SK-N-SH (cell line): ENCODE data around the gene REX1BD. TPM values are rescaled to one million over a fixed set of nuclear protein-coding genes. Genes with fewer than 3 reads are reported as not detected.

Experiments used
- CTCF ChIA-PET: fragments of 300-600, 350-600 bp; formaldehyde crosslinking; extraction: SDS; loops from one replicate; lab custom pipeline; 2021; lab: Yijun Ruan, JAX
- POLR2A ChIA-PET: fragments of 350-600 bp; sonication (Branson Sonifier 250); formaldehyde crosslinking; extraction: SDS; loops from one replicate; lab custom pipeline; 2020; ENCODE audit warnings: antibody characterized with exemption, inconsistent platforms; lab: Yijun Ruan, JAX
- DNase-seq: peaks from one replicate; pipeline ENCODE4 v3.0.0; 2012
- H2AFZ ChIP-seq: fragments of 200-600 bp; sonication (generic); 2 replicates; pipeline ENCODE4 v1.8.1; 2016; ENCODE audit warnings: antibody characterized with exemption, mild to moderate bottlenecking, low read depth
- H3F3A ChIP-seq: fragments of 200-600 bp; sonication (generic); replicated peaks from 2 replicates; pipeline ENCODE3; 2016; ENCODE audit warnings: antibody characterized with exemption, mild to moderate bottlenecking; ENCODE audit not compliant: insufficient read depth
- H3K27ac ChIP-seq, 2 experiments: fragments of 200-500 bp in 1 of 2; fragments of 200-600 bp in 1 of 2; sonication (Bioruptor generic) in 1 of 2; sonication (generic), shearing (Covaris generic) in 1 of 2; 2 replicates each; pipeline versions ENCODE4 v1.5.1 to v1.6.1; 2014 to 2016; ENCODE audit warnings: low read depth in 2 of 2, inconsistent platforms in 1 of 2, low read length in 1 of 2, mild to moderate bottlenecking in 1 of 2, mixed read lengths in 1 of 2
- H3K27me3 ChIP-seq: fragments of 200-600 bp; sonication (generic), shearing (Covaris generic); 2 replicates; pipeline ENCODE4 v1.6.1; 2016; ENCODE audit warnings: mixed run types; ENCODE audit not compliant: insufficient read depth
- H3K36me3 ChIP-seq, 2 experiments: fragments of 200-500 bp in 1 of 2; fragments of 200-600 bp in 1 of 2; sonication (Bioruptor generic) in 1 of 2; sonication (generic) in 1 of 2; replicated peaks in 1 of 2; 2 replicates each; pipeline versions ENCODE3 to v1.5.1; 2014 to 2016; ENCODE audit warnings: low read length in 1 of 2, mild to moderate bottlenecking in 1 of 2; ENCODE audit not compliant: insufficient read depth in 2 of 2, control insufficient read depth in 1 of 2
- H3K4me1 ChIP-seq, 2 experiments: fragments of 200-500 bp in 1 of 2; fragments of 200-600 bp in 1 of 2; sonication (Bioruptor generic) in 1 of 2; sonication (generic), shearing (Covaris generic) in 1 of 2; 2 replicates each; pipeline versions ENCODE4 v1.5.1 to v1.6.1; 2014 to 2016; ENCODE audit warnings: low read depth in 1 of 2, low read length in 1 of 2, mixed run types in 1 of 2; ENCODE audit not compliant: insufficient read depth in 2 of 2, control insufficient read depth in 1 of 2
- H3K4me2 ChIP-seq: fragments of 200-600 bp; sonication (generic), shearing (Covaris generic); 2 replicates; pipeline ENCODE4 v1.6.1; 2017; ENCODE audit warnings: mixed run types
- H3K4me3 ChIP-seq, 2 experiments: fragments of 200-500 bp in 1 of 2; fragments of 200-600 bp in 1 of 2; sonication (Bioruptor generic) in 1 of 2; sonication (generic), shearing (Covaris generic) in 1 of 2; 2 replicates each; pipeline versions ENCODE4 v1.5.1 to v1.8.1; 2014 to 2016; ENCODE audit warnings: low read depth in 2 of 2, inconsistent platforms in 1 of 2, low read length in 1 of 2, mild to moderate bottlenecking in 1 of 2, mixed read lengths in 1 of 2, moderate library complexity in 1 of 2
- H3K79me2 ChIP-seq: fragments of 200-600 bp; sonication (generic); 2 replicates; pipeline ENCODE4 v1.8.1; 2017; ENCODE audit warnings: mild to moderate bottlenecking; ENCODE audit not compliant: insufficient read depth
- H3K9ac ChIP-seq: fragments of 200-600 bp; sonication (generic); 2 replicates; pipeline ENCODE4 v1.6.1; 2017; ENCODE audit warnings: mixed run types
- H3K9me2 ChIP-seq: fragments of 200-600 bp; sonication (generic); 2 replicates; pipeline ENCODE4 v1.6.1; 2017; ENCODE audit warnings: mixed run types
- H3K9me3 ChIP-seq: fragments of 200-600 bp; sonication (generic); 2 replicates; pipeline ENCODE4 v1.6.1; 2017; ENCODE audit warnings: mixed run types, mild to moderate bottlenecking, moderate library complexity
- H4K20me1 ChIP-seq: fragments of 200-600 bp; sonication (generic); 2 replicates; pipeline ENCODE4 v1.6.1; 2017; ENCODE audit warnings: mild to moderate bottlenecking, mixed run types; ENCODE audit not compliant: insufficient read depth
- CHD2 ChIP-seq: fragments of 150-350 bp; IDR thresholded peaks from 2 replicates; pipeline ENCODE4 v1.6.1; 2018; ENCODE audit warnings: low read length; ENCODE audit not compliant: partially characterized antibody
- EP300 ChIP-seq, 2 experiments: IDR thresholded peaks; 2 replicates each; pipeline versions ENCODE4 v1.4.0 to v1.6.1; 2012; ENCODE audit warnings: borderline replicate concordance in 1 of 2, low read depth in 1 of 2, low read length in 1 of 2
- EZH2phosphoT487 ChIP-seq: fragments of 200-600 bp; sonication (generic); IDR thresholded peaks from 2 replicates; pipeline ENCODE4 v1.6.1; 2017; ENCODE audit warnings: low read depth, mixed run types, mild to moderate bottlenecking, antibody characterized with exemption, moderate library complexity, borderline replicate concordance
- FOSL2 ChIP-seq: IDR thresholded peaks from 2 replicates; pipeline ENCODE4 v1.4.0; 2012; ENCODE audit warnings: low read depth, mild to moderate bottlenecking, moderate library complexity, borderline replicate concordance
- GATA2 ChIP-seq: sonication (generic); formaldehyde crosslinking; IDR thresholded peaks from 2 replicates; pipeline ENCODE4 v1.5.0; 2020; ENCODE audit warnings: mild to moderate bottlenecking, missing genetic modification reagents
- MEF2A ChIP-seq: IDR thresholded peaks from 2 replicates; pipeline ENCODE4 v1.4.0; 2012; ENCODE audit warnings: low read depth, borderline replicate concordance
- MXI1 ChIP-seq: IDR thresholded peaks from 2 replicates; pipeline ENCODE4 v1.6.1; 2012; ENCODE audit warnings: mild to moderate bottlenecking, low read depth, low read length, improper control_type of control experiment
- NFIC ChIP-seq: IDR thresholded peaks from 2 replicates; pipeline ENCODE4 v1.4.0; 2012; ENCODE audit warnings: borderline replicate concordance
- RXRA ChIP-seq: IDR thresholded peaks from 2 replicates; pipeline ENCODE4 v1.4.0; 2012; ENCODE audit warnings: low read depth, mild to moderate bottlenecking, borderline replicate concordance
- SIN3A ChIP-seq: IDR thresholded peaks from 2 replicates; pipeline ENCODE4 v1.6.1; 2012; ENCODE audit warnings: low read depth, mild to moderate bottlenecking, low read length, moderate library complexity, borderline replicate concordance
- SMC3 ChIP-seq: IDR thresholded peaks from 2 replicates; pipeline ENCODE4 v1.6.1; 2012; ENCODE audit warnings: low read depth, low read length, improper control_type of control experiment
- WGBS: methylation state at CpG from one replicate; pipeline ENCODE4 v1.1.6; 2017; ENCODE audit warnings: low lambda C conversion rate; 5-methylcytosine and 5-hydroxymethylcytosine counted together
- polyA plus RNA-seq, 3 experiments: library from polyadenylated mRNA; depleted of rRNA; stranded (reverse); fragments of >200 nt; gene quantifications; 2 replicates each; pipeline ENCODE4 v1.2.3, GENCODE V29; 2012
- TF ChIP-seq, protein P1 (sequence below): fragments of 150-350 bp; IDR thresholded peaks from 2 replicates; pipeline ENCODE4 v1.6.1; 2016; ENCODE audit warnings: mild to moderate bottlenecking, low read depth, low read length
- TF ChIP-seq, protein P2 (sequence below): IDR thresholded peaks from 2 replicates; pipeline ENCODE4; 2012
- TF ChIP-seq, protein P3 (sequence below): IDR thresholded peaks from 2 replicates; pipeline ENCODE4 v1.4.0; 2012; ENCODE audit warnings: low read depth

REX1BD gene
- polyA plus RNA-seq, 1 of the 3 experiments (the other 2 are of a cell fraction), result 159 TPM

- Histone ChIP-seq H3K9me2 (no peaks in the 10 kb centered on the region), H3K4me1 (peaks cover 15 to 19% of the 10 kb centered on the region in 2 experiments; a peak in 2 of 4 replicates), H3K36me3 (no peaks in the 10 kb centered on the region), H3K27me3 (peaks cover 54% of the 10 kb centered on the region), H3K79me2 (no peaks in the 10 kb centered on the region), H2AFZ (no peak overlapping the region), H3K4me3 (peak overlapping the region; percentile 73 to 78), H3K9ac (no peak overlapping the region), H4K20me1 (no peaks in the 10 kb centered on the region), H3K9me3 (no peaks in the 10 kb centered on the region), H3F3A (peaks cover 18% of the 10 kb centered on the region), H3K4me2 (peak overlapping the region; percentile 99), H3K27ac (no peak overlapping the region)
- WGBS, result 7% methylated on average over 27 of the region's 62 CpGs
- POLR2A ChIA-PET, result interaction anchor here (0.6 kb wide), 1 partner anchor 154 kb away, joined by 3 read pairs; no protein-coding TSS in a partner anchor
- CTCF ChIA-PET, result interaction anchor here (0.8 to 2.2 kb wide), 7 partner anchors 9 to 254 kb away, joined by 3 to 13 read pairs (median 4); partner anchors contain the start of gene REX1BD
- TF ChIP-seq NFIC (no peak), EZH2phosphoT487 (no peak; the same call in 1 of the 2 replicates), MEF2A (no peak), RXRA (no peak), EP300 (IDR thresholded peaks at IDR 0.05; ENCODE audit: borderline replicate concordance in 1 of 2, low read depth in 1 of 2, low read length in 1 of 2) (no peak), SIN3A (no peak), GATA2 (no peak), CHD2 (no peak), FOSL2 (no peak), SMC3 (no peak), MXI1 (no peak)
- TF ChIP-seq, protein P1, sequence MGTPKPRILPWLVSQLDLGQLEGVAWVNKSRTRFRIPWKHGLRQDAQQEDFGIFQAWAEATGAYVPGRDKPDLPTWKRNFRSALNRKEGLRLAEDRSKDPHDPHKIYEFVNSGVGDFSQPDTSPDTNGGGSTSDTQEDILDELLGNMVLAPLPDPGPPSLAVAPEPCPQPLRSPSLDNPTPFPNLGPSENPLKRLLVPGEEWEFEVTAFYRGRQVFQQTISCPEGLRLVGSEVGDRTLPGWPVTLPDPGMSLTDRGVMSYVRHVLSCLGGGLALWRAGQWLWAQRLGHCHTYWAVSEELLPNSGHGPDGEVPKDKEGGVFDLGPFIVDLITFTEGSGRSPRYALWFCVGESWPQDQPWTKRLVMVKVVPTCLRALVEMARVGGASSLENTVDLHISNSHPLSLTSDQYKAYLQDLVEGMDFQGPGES, result no peak
- TF ChIP-seq, protein P2, sequence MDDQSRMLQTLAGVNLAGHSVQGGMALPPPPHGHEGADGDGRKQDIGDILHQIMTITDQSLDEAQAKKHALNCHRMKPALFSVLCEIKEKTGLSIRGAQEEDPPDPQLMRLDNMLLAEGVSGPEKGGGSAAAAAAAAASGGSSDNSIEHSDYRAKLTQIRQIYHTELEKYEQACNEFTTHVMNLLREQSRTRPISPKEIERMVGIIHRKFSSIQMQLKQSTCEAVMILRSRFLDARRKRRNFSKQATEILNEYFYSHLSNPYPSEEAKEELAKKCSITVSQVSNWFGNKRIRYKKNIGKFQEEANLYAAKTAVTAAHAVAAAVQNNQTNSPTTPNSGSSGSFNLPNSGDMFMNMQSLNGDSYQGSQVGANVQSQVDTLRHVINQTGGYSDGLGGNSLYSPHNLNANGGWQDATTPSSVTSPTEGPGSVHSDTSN, result no peak
- TF ChIP-seq, protein P3, sequence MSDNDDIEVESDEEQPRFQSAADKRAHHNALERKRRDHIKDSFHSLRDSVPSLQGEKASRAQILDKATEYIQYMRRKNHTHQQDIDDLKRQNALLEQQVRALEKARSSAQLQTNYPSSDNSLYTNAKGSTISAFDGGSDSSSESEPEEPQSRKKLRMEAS, result no peak
- peak; percentile 86 for DNase-seq
These were observed 22.9 kb downstream of the REX1BD start for GRCh38 chr19:18611327-18612050.
